ENCODE results near the gene RALGPS1.

RALGPS1 gene

GRCh38 chr9:127097683-127098082 is 183.1 kb downstream of the RALGPS1 start:
- no peaks in the 10 kb centered on the region for H3K9me3 ChIP-seq
- no peak overlapping the region for H3K27ac ChIP-seq
- no peak overlapping the region for H3K9ac ChIP-seq
- no peaks in the 10 kb centered on the region for H3K27me3 ChIP-seq
- peaks cover 17% of the 10 kb centered on the region for H3K36me3 ChIP-seq
- 0 out of 2 replicates have a peak, but pooled peaks cover 8% of the 10 kb centered on the region for H4K20me1 ChIP-seq
- no peak for TF ChIP-seq Cebpa-rat (IDR thresholded peaks at IDR 0.05)
- H3K4me1 ChIP-seq, result peaks cover 10% of the 10 kb centered on the region
- H3K4me3 ChIP-seq, result no peak overlapping the region
- H3K4me2 ChIP-seq, result no peak overlapping the region

GRCh38 chr9:127098916-127099553 is 184.5 kb downstream of the RALGPS1 start:
- H3K27me3 ChIP-seq, result no peaks in the 10 kb centered on the region
- no peak overlapping the region for H3K27ac ChIP-seq
- peaks cover 18% of the 10 kb centered on the region for H3K4me1 ChIP-seq
- H3K4me3 ChIP-seq, result no peak overlapping the region
- 0 out of 2 replicates have a peak, but pooled peaks cover 4% of the 10 kb centered on the region for H4K20me1 ChIP-seq
- peaks cover 22% of the 10 kb centered on the region for H3K36me3 ChIP-seq
- no peak for TF ChIP-seq Cebpa-rat (IDR thresholded peaks at IDR 0.05)
- no peak overlapping the region for H3K4me2 ChIP-seq
- no peaks in the 10 kb centered on the region for H3K9me3 ChIP-seq
- no peak overlapping the region for H3K9ac ChIP-seq

- Histone ChIP-seq H3K9ac (no peak overlapping the region), H3K4me3 (no peak overlapping the region), H3K27me3 (no peaks in the 10 kb centered on the region), H3K27ac (no peak overlapping the region), H4K20me1 (no peaks in the 10 kb centered on the region), H3K36me3 (peaks cover 22% of the 10 kb centered on the region), H3K4me2 (no peak overlapping the region), H3K9me3 (no peaks in the 10 kb centered on the region), H3K4me1 (peaks cover 24% of the 10 kb centered on the region)
- no peak for TF ChIP-seq Cebpa-rat (IDR thresholded peaks at IDR 0.05)
These were observed 185.1 kb downstream of the RALGPS1 start for GRCh38 chr9:127099664-127100063.

- no peak overlapping the region for H3K9ac ChIP-seq
- no peak overlapping the region for H3K27ac ChIP-seq
- no peak for TF ChIP-seq Cebpa-rat (IDR thresholded peaks at IDR 0.05)
- no peak overlapping the region for H3K4me2 ChIP-seq
- no peaks in the 10 kb centered on the region for H3K9me3 ChIP-seq
- H3K27me3 ChIP-seq, result no peaks in the 10 kb centered on the region
- no peaks in the 10 kb centered on the region for H4K20me1 ChIP-seq
- H3K4me3 ChIP-seq, result no peak overlapping the region
- peaks cover 22% of the 10 kb centered on the region for H3K4me1 ChIP-seq
- peaks cover 34% of the 10 kb centered on the region for H3K36me3 ChIP-seq
These were observed 187.6 kb downstream of the RALGPS1 start for GRCh38 chr9:127102176-127102575.

- H3K4me2 ChIP-seq, result no peak overlapping the region
- H4K20me1 ChIP-seq, result no peaks in the 10 kb centered on the region
- H3K27me3 ChIP-seq, result no peaks in the 10 kb centered on the region
- H3K9ac ChIP-seq, result no peak overlapping the region
- peaks cover 40% of the 10 kb centered on the region for H3K36me3 ChIP-seq
- H3K4me1 ChIP-seq, result peaks cover 22% of the 10 kb centered on the region
- TF ChIP-seq Cebpa-rat (IDR thresholded peaks at IDR 0.05), result no peak
- H3K4me3 ChIP-seq, result no peak overlapping the region
- no peaks in the 10 kb centered on the region for H3K9me3 ChIP-seq
- no peak overlapping the region for H3K27ac ChIP-seq
These were observed 188.2 kb downstream of the RALGPS1 start for GRCh38 chr9:127102788-127103187.

GRCh38 chr9:127104581-127105311 is 190.2 kb downstream of the RALGPS1 start:
- no peak for TF ChIP-seq Cebpa-rat (IDR thresholded peaks at IDR 0.05)
- Histone ChIP-seq H3K4me1 (peaks cover 22% of the 10 kb centered on the region), H4K20me1 (no peaks in the 10 kb centered on the region), H3K4me2 (no peak overlapping the region), H3K27ac (no peak overlapping the region), H3K9me3 (no peaks in the 10 kb centered on the region), H3K4me3 (no peak overlapping the region), H3K27me3 (no peaks in the 10 kb centered on the region), H3K36me3 (peaks cover 40% of the 10 kb centered on the region), H3K9ac (no peak overlapping the region)

GRCh38 chr9:127105805-127106465 is 191.4 kb downstream of the RALGPS1 start:
- H3K9me3 ChIP-seq, result no peaks in the 10 kb centered on the region
- H3K4me2 ChIP-seq, result no peak overlapping the region
- no peak for TF ChIP-seq Cebpa-rat (IDR thresholded peaks at IDR 0.05)
- H3K36me3 ChIP-seq, result peaks cover 33% of the 10 kb centered on the region
- no peak overlapping the region for H3K4me3 ChIP-seq
- H3K4me1 ChIP-seq, result peaks cover 22% of the 10 kb centered on the region
- 0 out of 2 replicates have a peak, but pooled peaks cover 5% of the 10 kb centered on the region for H4K20me1 ChIP-seq
- no peak overlapping the region for H3K9ac ChIP-seq
- H3K27me3 ChIP-seq, result no peaks in the 10 kb centered on the region
- no peak overlapping the region for H3K27ac ChIP-seq

- peaks cover 29% of the 10 kb centered on the region for H3K36me3 ChIP-seq
- H3K9ac ChIP-seq, result no peak overlapping the region
- TF ChIP-seq Cebpa-rat (IDR thresholded peaks at IDR 0.05), result no peak
These were observed 191.9 kb downstream of the RALGPS1 start for GRCh38 chr9:127106466-127106855.

GRCh38 chr9:127107171-127107928 is 192.8 kb downstream of the RALGPS1 start:
- Histone ChIP-seq H3K4me2 (no peak overlapping the region), H3K27ac (no peak overlapping the region), H3K9ac (no peak overlapping the region), H4K20me1 (0 out of 2 replicates have a peak, but pooled peaks cover 10% of the 10 kb centered on the region), H3K4me1 (peaks cover 22% of the 10 kb centered on the region), H3K27me3 (no peaks in the 10 kb centered on the region), H3K36me3 (peaks cover 29% of the 10 kb centered on the region), H3K4me3 (no peak overlapping the region), H3K9me3 (no peaks in the 10 kb centered on the region)
- TF ChIP-seq Cebpa-rat (IDR thresholded peaks at IDR 0.05), result no peak

More at GRCh38 chr9:127106466-127106855, 191.9 kb downstream of the RALGPS1 start:
- no peak overlapping the region for H3K27ac ChIP-seq
- 0 out of 2 replicates have a peak, but pooled peaks cover 10% of the 10 kb centered on the region for H4K20me1 ChIP-seq
- H3K4me3 ChIP-seq, result no peak overlapping the region
- no peak overlapping the region for H3K4me2 ChIP-seq
- no peaks in the 10 kb centered on the region for H3K9me3 ChIP-seq
- no peaks in the 10 kb centered on the region for H3K27me3 ChIP-seq
- peaks cover 22% of the 10 kb centered on the region for H3K4me1 ChIP-seq
